ENCODE measurements around the gene LAPTM5. TPM values are rescaled to one million over a fixed set of nuclear protein-coding genes. Genes with fewer than 3 reads are reported as not detected.

Gene LAPTM5
- total RNA-seq, 2 donors from 2014 or later = 14.9 to 39.1 TPM

- intact Hi-C loops (cut with DNase I) = loop anchor here (5.0 kb wide), 1 partner anchor 34 kb away; no protein-coding TSS in a partner anchor
- Histone ChIP-seq H3K36me3 (no peaks in the 10 kb centered on the region), H3K4me3 (no peak overlapping the region), H3K9me3 (no peaks in the 10 kb centered on the region), H3K27me3 (replicated peaks; ENCODE audit: insufficient read depth) (no peaks in the 10 kb centered on the region), H3K4me1 (replicated peaks) (no peaks in the 10 kb centered on the region), H3K27ac (no peak overlapping the region)
- 85% methylated on average over 2 of the region's 2 CpGs for WGBS
- no peak for TF ChIP-seq POLR2A (IDR thresholded peaks at IDR 0.05)
- no peak for TF ChIP-seq CTCF (IDR thresholded peaks at IDR 0.05)
- no peak for TF ChIP-seq POLR2AphosphoS5 (IDR thresholded peaks at IDR 0.05)
- no peak for DNase-seq (ENCODE audit: low spot score)
Observed at GRCh38 chr1:30727824-30728223, 29.8 kb downstream of the LAPTM5 start.

GRCh38 chr1:30726773-30727684, 30.5 kb downstream of the LAPTM5 start:
- 81% methylated on average over 15 of the region's 15 CpGs for WGBS
- no peaks in the 10 kb centered on the region for H3K4me1 ChIP-seq (replicated peaks)
- TF ChIP-seq POLR2A (IDR thresholded peaks at IDR 0.05) = no peak
- no peak for TF ChIP-seq CTCF (IDR thresholded peaks at IDR 0.05)
- no peak for TF ChIP-seq POLR2AphosphoS5 (IDR thresholded peaks at IDR 0.05)
- H3K36me3 ChIP-seq = no peaks in the 10 kb centered on the region
- intact Hi-C loops (cut with DNase I) = loop anchor here (5.0 kb wide), 1 partner anchor 35 kb away; no protein-coding TSS in a partner anchor
- H3K27ac ChIP-seq = no peak overlapping the region
- H3K27me3 ChIP-seq (replicated peaks; ENCODE audit: insufficient read depth) = no peaks in the 10 kb centered on the region
- no peak overlapping the region for H3K4me3 ChIP-seq
- no peaks in the 10 kb centered on the region for H3K9me3 ChIP-seq
- DNase-seq (ENCODE audit: low spot score) = no peak

GRCh38 chr1:30726236-30726635, 31.3 kb downstream of the LAPTM5 start:
- Histone ChIP-seq H3K9me3 (no peaks in the 10 kb centered on the region), H3K27me3 (replicated peaks; ENCODE audit: insufficient read depth) (no peaks in the 10 kb centered on the region), H3K4me1 (replicated peaks) (no peaks in the 10 kb centered on the region), H3K4me3 (no peak overlapping the region), H3K27ac (no peak overlapping the region), H3K36me3 (no peaks in the 10 kb centered on the region)
- DNase-seq (ENCODE audit: low spot score) = no peak
- intact Hi-C loops (cut with DNase I) = loop anchor here (5.0 kb wide), 1 partner anchor 36 kb away; no protein-coding TSS in a partner anchor
- no peak for TF ChIP-seq POLR2A (IDR thresholded peaks at IDR 0.05)
- TF ChIP-seq POLR2AphosphoS5 (IDR thresholded peaks at IDR 0.05) = no peak
- no peak for TF ChIP-seq CTCF (IDR thresholded peaks at IDR 0.05)
- 60% methylated on average over 7 of the region's 7 CpGs for WGBS

- TF ChIP-seq CTCF (IDR thresholded peaks at IDR 0.05) (no peak), POLR2A (IDR thresholded peaks at IDR 0.05) (no peak), POLR2AphosphoS5 (IDR thresholded peaks at IDR 0.05) (no peak)
- WGBS = 86% methylated on average over 17 of the region's 17 CpGs
- Histone ChIP-seq H3K27me3 (replicated peaks; ENCODE audit: insufficient read depth) (no peaks in the 10 kb centered on the region), H3K27ac (no peak overlapping the region), H3K36me3 (no peaks in the 10 kb centered on the region), H3K4me3 (no peak overlapping the region), H3K9me3 (no peaks in the 10 kb centered on the region), H3K4me1 (replicated peaks) (no peaks in the 10 kb centered on the region)
- no peak for DNase-seq (ENCODE audit: low spot score)
- intact Hi-C loops (cut with DNase I) = loop anchor here (5.0 kb wide), 1 partner anchor 37 kb away; no protein-coding TSS in a partner anchor
Observed at GRCh38 chr1:30725450-30726095, 32.0 kb downstream of the LAPTM5 start.

Measured in prostate gland (tissue), 2 donors.